ENCODE data around the gene KDM6B. TPM values are rescaled to one million over a fixed set of nuclear protein-coding genes. Genes with fewer than 3 reads are reported as not detected.

Gene KDM6B
- polyA plus RNA-seq, 1 experiment = 0.91 TPM

DNA sequence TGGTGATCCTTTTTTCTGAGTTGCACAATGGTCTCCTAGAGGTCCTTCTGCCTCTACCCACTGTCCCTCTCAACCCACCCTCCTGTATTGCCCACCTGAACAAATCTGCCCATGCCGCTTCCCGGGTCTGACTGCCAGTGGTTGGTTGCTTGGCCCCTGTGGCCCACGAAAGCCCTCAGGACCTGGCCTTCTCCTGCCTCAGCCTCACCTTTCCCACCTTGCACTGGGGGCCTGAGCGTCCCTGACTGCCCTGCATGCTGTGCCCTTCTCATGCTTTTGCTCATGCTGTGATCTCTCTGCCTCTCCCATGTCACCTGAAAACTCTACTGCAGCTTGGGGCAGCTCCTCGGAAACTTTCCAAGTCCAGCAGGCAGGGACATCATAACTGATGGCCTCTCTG lies 13.8 kb upstream of the KDM6B start:
- Histone ChIP-seq H3K27me3 (ENCODE audit: control insufficient read depth, insufficient read depth, low read length) (peaks cover 8% of the 10 kb centered on the region), H3K4me3 (ENCODE audit: low read depth, low read length) (no peak overlapping the region), H3K36me3 (ENCODE audit: control insufficient read depth, insufficient read depth, low read length) (no peaks in the 10 kb centered on the region)
- CTCF ChIA-PET = interaction anchor here (1.9 to 2.6 kb wide), 5 partner anchors 8 to 169 kb away, joined by 7 to 16 read pairs (median 9); no protein-coding TSS in a partner anchor
- TF ChIP-seq, protein P1, sequence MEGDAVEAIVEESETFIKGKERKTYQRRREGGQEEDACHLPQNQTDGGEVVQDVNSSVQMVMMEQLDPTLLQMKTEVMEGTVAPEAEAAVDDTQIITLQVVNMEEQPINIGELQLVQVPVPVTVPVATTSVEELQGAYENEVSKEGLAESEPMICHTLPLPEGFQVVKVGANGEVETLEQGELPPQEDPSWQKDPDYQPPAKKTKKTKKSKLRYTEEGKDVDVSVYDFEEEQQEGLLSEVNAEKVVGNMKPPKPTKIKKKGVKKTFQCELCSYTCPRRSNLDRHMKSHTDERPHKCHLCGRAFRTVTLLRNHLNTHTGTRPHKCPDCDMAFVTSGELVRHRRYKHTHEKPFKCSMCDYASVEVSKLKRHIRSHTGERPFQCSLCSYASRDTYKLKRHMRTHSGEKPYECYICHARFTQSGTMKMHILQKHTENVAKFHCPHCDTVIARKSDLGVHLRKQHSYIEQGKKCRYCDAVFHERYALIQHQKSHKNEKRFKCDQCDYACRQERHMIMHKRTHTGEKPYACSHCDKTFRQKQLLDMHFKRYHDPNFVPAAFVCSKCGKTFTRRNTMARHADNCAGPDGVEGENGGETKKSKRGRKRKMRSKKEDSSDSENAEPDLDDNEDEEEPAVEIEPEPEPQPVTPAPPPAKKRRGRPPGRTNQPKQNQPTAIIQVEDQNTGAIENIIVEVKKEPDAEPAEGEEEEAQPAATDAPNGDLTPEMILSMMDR (IDR thresholded peaks at IDR 0.05; ENCODE audit: insufficient read depth, low read depth, low read length) = no peak
- POLR2A ChIA-PET = no interaction called here
- DNase-seq (ENCODE audit: low read depth) = no peak

DNA sequence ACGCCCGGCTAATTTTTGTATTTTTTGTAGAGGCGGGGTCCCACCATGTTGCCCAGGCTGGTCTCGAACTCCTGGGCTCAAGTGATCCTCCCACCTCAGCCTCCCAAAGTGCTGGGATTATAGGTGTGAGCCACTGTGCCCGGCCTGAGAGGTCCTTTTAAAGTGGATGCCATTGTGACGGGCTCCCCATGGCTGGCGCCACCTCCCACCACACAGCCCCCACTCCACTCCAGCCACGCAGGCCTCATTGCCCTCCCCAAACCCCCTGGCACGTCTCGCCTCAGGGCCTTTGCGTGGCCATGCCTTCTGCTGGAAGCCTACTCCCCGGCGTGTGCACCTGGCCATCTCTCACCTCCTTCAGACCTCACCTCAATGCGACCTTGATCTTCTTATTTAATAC lies 11.9 kb upstream of the KDM6B start:
- DNase-seq (ENCODE audit: low read depth) = no peak
- ChIA-PET CTCF (interaction anchor here (0.8 to 2.2 kb wide), 13 partner anchors 8 to 168 kb away, joined by 3 to 14 read pairs (median 7); no protein-coding TSS in a partner anchor), POLR2A (no interaction called here)
- TF ChIP-seq, protein P1 (IDR thresholded peaks at IDR 0.05; ENCODE audit: insufficient read depth, low read depth, low read length) = no peak
- no peak overlapping the region for H3K4me3 ChIP-seq (ENCODE audit: low read depth, low read length)
- H3K27me3 ChIP-seq (ENCODE audit: control insufficient read depth, insufficient read depth, low read length) = peaks cover 5% of the 10 kb centered on the region
- H3K36me3 ChIP-seq (ENCODE audit: control insufficient read depth, insufficient read depth, low read length) = no peaks in the 10 kb centered on the region

DNA sequence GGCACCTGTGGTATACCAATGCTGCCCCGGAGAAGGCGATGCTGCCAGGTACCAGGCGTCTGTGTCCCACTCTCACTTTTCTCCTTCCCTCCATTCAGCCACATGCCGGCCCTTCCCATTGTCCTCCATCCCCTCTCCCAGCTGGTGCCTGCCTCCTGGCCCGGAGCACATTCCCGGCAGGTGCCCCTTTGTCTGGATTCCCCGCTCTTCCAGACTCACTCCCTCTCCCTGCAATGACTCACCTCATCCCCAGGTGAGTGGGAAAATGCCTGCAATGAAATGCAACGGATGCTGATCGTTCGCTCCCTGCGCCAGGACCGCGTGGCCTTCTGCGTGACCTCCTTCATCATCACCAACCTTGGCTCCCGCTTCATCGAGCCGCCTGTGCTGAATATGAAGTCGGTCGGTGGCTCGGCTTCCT lies 10.4 kb upstream of the KDM6B start:
- Histone ChIP-seq H3K36me3 (ENCODE audit: control insufficient read depth, insufficient read depth, low read length) (no peaks in the 10 kb centered on the region), H3K27me3 (ENCODE audit: control insufficient read depth, insufficient read depth, low read length) (peaks cover 3% of the 10 kb centered on the region), H3K4me3 (ENCODE audit: low read depth, low read length) (no peak overlapping the region)
- TF ChIP-seq, protein P1 (IDR thresholded peaks at IDR 0.05; ENCODE audit: insufficient read depth, low read depth, low read length) = no peak
- no peak for DNase-seq (ENCODE audit: low read depth)
- POLR2A ChIA-PET = no interaction called here
- CTCF ChIA-PET = interaction anchor here (0.6 to 2.2 kb wide), 15 partner anchors 9 to 566 kb away, joined by 3 to 14 read pairs (median 4); no protein-coding TSS in a partner anchor

DNA sequence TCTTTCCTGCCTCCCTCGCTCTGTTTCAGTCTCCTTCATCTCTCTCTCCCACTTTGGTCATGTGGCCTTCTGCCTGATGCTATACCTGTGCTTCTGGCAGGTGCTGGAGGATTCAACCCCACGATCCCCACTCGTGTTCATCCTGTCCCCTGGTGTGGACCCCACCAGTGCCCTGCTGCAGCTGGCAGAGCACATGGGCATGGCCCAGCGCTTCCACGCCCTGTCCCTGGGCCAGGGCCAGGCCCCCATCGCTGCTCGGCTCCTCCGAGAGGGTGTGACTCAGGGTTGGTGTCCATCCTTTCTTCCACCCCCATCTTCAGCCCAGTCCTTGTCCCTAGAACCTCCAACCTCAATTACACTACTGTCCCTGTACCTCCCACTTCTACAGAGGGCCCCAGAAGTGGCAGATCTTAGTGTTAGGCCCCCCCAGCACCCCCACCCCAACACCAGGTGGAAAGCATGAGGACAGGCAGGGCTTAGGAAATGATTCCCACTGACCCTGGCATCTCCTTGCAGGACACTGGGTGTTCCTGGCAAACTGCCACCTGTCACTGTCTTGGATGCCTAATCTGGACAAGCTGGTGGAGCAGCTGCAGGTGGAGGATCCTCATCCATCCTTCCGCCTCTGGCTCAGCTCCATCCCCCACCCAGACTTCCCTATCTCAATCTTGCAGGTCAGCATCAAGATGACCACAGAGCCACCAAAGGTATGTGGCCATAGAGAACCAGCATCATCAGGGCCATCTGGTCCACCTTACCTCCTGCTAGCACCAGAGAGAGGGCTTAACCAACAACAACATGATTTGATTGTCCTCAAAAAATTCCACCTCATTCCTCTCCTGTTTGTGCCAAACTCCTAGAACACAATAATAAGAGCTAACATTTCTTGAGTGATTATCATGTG lies 9.7 kb upstream of the KDM6B start:
- no peaks in the 10 kb centered on the region for H3K36me3 ChIP-seq (ENCODE audit: control insufficient read depth, insufficient read depth, low read length)
- POLR2A ChIA-PET = no interaction called here
- no peak for DNase-seq (ENCODE audit: low read depth)

More for the DNA sequence above, 9.7 kb upstream of the KDM6B start:
- H3K4me3 ChIP-seq (ENCODE audit: low read depth, low read length) = no peak overlapping the region
- H3K27me3 ChIP-seq (ENCODE audit: control insufficient read depth, insufficient read depth, low read length) = peaks cover 3% of the 10 kb centered on the region
- TF ChIP-seq, protein P1 (IDR thresholded peaks at IDR 0.05; ENCODE audit: insufficient read depth, low read depth, low read length) = no peak
- CTCF ChIA-PET = interaction anchor here (0.7 to 3.1 kb wide), 14 partner anchors 8 to 234 kb away, joined by 3 to 17 read pairs (median 4); partner anchors contain the start of gene KDM6B

Measured in BJ (cell line).